Measurements from ENCODE around the gene SMARCA5.

GRCh38 chr4:143585548-143585947 is 72.0 kb downstream of the SMARCA5 start:
- TF ChIP-seq CTCF (IDR thresholded peaks at IDR 0.05): no peak
- no peak for TF ChIP-seq POLR2A (IDR thresholded peaks at IDR 0.05)

All from esophagus squamous epithelium (tissue), 4 donors.